ENCODE data around the gene GALNT9.

Gene GALNT9

DNA sequence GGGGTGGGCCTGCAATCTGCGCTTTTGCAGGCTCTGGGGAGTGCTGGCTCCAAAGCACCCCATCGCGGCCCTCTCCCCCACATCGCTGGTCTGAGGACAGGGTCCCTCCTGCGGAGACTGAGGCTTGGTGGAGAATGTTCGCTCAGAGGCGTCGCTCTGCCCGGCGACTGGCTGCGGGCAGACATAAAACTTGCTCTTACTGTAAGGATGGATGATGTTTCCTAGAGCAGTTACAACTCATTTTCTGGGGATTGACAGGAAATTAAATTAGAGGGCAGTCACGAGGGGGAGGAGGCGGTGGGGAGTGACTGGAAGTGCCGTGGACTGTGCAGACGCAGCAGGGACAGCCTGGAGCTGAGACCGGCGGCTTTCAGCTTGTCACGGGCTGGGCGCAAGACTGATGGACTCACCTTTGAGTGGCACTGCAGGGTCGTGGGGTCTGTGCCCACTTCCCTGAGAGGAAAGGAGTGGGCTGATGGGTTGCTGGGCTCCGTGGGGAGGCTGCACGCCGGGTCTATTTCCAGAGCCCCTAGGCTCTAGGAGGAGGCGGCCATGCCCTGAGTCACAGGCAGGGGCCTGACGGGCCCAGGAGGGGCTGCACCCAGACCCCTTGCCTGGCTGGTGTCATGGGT lies 152.4 kb downstream of the GALNT9 start:
- no peak for DNase-seq

DNA sequence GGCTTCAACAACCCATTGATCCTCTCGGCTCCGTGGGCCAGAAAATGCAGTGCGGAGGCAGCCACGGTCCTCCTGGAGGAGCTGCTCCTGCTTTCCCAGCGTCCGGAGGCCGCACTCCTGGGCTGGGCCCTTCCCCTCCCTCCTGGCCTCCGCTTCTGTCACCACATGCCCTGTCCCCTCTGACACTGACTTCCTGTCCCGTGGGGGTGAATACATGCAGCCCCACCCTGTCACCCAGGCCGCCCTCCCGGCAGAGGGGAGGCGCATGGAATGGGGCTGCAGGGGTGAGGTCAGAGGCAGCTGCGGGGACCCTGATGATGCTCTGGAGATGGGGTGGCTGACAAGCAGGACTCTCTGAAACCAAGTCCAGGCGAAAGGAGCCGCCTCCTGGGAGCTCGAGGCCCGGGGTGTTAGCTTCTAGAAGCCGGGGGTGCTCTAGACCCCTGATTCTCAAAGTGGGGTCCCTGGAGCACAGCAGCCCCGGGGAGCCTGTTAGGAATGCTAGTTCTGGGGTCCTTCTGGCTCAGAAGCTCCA lies 152.9 kb downstream of the GALNT9 start:
- no peak for DNase-seq

DNA sequence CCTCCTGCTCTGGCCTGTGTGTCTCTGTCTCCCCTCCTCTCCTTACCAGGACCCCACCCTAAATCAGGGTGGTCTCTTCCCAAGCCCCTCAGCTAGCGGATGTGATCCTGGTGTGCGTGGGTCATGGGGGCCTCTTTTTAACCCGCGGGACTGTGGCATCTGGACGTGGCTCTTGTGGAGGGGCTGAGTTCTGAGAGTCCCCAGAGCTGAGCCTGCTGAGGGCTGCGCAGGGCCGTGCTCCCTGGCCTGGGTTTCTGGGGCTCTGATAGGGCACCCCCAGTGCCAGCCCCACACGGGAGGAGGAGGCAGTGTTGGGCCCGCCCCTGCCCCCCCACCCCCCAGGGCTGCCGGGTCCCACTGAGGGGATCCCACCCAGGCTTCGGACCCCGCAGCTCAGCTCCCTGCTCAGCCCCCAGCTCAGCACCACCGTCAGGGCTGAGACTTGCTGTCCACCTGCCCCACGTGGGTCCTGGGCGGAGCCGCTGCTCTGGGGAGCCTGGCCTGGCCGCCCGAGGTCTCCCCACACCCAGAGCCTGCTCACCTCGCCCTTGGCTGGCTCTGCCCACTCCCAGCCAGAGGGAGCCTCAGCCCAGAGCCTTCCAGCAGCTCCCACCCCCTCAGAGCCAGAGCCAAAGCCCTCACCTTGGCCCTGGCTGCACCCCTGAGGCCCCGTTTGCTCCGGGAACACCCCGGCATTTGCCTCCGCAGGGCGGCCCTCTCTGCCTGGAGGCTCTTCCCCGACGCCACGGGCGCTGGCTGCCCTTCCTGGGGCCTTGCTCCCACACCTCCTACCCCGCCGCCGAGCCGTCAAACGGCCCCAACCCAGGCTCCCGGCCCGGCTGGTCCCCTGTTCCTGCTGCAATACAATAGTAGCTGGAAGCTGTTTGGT lies 153.6 kb downstream of the GALNT9 start:
- no peak for DNase-seq

DNA sequence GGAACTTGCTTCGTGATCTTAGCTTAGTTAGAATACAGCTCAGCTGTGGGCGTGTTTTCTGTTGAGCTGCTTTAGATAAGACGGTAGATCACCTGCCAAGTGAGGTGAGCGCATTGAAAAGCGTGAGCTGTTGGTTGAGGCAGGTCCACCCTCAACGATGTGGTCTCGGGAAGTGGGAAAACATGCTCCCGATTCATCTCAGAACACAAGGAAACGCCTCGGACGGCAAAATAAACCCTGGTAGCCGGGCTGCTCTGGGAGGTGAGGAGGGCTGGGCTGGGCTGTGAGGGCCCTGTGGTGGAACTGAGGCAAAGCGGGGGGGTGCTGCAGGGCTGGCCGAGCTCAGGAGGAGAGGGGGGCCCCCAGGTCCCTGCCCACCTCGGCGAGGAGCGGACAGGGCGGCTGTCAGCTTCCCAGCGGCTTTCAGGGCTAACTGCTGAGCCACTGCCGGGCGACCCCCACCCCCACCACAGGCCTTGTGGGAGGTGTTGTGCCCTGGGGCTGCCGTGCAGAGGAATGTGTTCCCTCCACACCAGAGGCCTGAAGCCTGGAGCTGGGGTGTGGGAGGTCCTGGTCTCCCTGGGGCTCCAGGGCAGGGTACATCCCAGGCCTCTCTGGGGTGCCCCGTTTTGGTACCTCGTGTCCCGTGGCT lies 154.4 kb downstream of the GALNT9 start:
- DNase-seq, result no peak

DNA sequence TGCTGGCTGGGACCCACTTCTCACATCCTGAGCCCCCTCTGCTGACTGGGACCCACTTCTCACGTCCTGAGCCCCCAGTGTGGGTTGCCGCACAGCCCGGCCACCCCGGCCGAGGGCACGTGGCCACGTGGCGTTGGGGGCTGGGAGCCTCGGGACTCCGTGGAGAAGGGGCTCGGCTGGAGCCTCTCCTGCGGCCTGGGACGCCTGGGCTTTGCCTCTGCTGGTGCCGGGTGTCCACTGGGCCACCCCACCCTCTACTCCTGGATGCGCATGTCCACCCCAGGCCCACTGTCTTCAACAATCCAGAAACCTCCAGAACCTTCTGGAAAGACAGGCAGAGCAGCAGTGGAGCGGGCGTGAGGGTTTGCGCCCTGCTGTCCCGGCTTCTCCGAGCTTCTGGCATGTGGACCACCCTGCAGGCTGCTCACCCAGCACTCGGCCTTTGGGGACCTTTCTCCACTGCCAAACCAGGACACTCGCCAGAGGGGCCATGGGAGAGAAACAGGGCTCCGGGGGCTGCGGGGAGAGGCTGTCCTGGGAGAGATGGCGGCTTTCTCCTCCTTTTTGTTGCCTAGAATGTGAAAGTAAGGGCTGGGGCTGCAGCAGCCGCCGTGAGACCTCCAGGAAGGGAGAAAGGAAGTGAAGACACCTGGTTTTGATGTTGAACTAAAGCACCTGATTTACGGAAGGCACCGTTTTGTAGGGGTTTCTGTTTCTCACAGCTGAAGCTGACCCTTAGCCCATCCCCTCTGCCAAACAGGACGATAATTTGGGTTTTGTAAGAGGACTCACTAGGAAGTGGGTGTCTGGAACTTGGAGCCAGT lies 155.2 kb downstream of the GALNT9 start:
- no peak for DNase-seq

DNA sequence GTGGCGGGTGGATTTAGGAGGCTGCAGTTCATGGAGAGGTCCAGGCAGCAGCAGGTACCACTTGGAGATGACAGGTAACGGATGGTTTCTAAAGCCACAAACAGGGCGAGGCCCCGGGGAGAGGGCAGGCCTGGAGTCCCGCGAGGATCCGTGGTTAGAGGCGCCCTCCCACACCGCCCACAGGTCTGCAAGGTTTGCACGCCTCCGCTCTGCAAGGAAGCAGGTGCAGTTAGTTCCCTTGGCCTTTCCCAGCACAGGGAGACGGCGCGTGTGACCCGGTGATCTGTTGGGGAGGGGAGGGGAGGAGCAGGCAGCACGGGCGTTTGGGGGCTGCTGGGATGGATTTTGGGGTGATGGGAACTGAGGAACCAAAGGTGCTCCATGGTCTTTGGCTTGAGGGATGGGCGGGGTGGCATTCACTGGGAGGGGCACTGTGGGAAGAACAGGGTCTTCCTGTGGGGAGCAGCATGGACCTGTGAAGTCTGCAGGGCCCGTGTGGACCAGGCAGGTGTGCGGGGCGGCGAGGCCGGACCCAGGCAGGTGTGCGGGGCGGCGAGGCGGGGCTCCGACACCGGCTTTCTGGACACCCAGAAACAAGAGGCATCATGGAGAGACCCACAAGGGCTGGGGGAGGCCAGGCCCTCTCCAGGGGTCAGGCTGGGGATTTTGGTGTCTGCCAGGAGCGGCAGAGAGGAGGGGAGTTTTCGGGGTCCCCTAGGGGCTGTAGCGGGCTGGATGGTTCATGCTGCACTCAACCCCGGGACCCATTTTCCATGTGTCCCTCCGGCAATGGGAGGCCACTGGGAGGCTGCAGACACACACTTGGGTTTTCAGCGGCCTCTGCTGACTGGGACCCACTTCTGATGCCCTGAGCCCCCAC lies 156.0 kb downstream of the GALNT9 start:
- no peak for DNase-seq

DNA sequence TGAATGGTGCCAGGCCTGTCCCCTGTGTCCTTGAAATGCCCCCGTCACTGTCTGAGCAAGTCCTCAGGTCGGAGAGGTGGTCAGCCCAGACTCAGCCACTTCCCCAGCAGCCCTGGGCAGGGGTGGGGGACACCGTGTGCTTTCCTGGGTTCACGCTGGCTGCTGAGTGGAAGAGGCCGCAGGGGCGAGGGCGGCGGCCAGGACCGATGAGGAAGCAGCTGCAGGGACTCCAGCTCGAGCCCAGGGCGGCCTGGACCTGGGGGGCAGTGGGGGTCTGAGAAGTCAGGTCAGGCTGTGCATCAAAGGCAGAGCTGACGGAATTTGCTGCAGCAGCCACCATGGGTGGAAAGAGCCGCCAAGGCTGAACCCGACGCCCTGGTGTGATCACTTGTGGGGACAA lies 156.8 kb downstream of the GALNT9 start:
- DNase-seq, result no peak

DNA sequence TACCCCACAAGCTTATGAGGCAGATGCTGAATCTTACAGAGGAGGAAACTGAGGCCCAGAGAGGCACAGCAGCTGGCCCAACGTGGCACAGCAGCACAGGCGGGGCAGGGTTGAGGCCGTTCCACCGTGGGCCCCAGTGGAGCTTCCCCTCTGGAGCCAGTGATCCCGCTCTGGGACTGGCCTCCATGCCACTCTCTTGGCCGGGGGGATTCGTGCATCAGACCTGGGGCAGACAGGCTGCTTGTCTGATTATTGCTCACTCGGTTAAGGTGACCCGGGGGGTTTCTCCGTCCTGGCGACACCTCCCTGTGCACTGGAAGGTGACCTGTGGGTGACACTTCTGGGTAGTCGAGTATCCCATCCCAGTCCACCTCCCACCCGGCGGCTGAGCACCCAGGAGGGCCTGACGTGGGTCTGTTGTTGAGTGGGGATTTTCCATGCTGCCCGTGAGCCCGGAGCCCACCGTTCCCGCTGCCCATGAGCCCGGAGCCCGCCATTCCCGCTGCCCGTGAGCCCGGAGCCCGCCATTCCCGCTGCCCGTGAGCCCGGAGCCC lies 157.3 kb downstream of the GALNT9 start:
- no peak for DNase-seq

DNA sequence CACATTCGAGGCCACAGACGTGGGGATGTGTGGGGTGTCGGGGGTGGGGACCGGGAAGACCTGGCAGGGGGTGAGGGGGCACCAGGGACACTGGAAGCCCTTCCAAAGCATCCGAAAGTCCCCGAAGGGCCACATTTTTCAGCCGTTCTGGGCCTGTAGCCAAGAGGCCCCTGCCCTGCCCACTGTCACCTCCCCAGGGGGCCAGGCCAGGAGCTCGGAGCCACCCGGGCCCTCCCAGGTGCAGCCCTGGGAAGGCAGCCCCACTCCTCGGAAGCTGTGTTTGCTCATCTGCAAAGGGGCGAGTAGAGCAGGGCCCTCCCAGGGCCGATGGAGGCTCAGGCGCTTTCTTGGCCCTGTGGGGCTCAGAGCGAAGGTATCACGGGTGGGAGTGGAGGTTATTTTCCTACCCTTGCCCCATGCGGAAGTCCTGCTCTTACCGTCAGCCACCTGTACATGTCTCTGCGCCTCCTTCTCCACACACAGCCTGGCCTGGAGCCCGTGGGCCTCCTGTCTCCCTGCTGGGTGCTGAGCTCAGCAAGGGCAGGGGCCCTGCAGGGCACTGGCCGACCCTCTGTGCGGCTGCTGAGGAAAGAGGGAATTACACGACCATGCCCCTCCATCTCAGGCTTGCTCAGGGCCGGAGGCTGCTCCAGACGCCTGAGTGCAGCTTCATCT lies 158.0 kb downstream of the GALNT9 start:
- no peak for DNase-seq

DNA sequence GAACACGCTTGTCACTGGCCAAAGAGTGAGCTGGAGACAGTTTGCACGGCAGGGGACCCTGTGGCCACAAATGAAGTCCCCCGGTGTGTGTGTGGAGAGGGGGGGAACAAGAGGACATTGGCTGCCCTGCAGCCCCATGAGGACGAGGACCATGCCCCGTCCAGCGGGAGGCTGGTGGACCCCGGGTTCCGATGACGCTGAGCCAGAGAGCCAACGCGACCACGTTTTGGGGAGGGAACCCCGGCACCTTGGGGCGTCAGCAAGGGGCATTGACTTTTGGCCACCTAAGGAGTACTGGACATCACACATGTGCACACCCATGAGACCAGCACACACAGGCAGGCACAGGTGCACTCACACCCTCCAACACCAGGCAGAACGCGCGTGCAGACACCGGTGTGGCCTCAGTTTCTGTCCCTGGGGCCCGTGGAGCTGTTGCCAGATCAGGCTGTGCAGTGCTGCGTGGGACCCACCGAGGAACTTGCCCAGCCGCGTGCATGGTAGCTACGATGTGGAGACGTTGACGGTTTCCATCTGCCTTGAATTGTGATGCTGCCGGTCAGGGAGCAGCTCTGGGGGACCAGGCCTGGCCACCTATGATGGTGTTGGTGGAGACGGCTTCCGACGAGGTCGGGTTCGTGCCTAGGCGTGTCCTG lies 158.6 kb downstream of the GALNT9 start:
- no peak for DNase-seq

DNA sequence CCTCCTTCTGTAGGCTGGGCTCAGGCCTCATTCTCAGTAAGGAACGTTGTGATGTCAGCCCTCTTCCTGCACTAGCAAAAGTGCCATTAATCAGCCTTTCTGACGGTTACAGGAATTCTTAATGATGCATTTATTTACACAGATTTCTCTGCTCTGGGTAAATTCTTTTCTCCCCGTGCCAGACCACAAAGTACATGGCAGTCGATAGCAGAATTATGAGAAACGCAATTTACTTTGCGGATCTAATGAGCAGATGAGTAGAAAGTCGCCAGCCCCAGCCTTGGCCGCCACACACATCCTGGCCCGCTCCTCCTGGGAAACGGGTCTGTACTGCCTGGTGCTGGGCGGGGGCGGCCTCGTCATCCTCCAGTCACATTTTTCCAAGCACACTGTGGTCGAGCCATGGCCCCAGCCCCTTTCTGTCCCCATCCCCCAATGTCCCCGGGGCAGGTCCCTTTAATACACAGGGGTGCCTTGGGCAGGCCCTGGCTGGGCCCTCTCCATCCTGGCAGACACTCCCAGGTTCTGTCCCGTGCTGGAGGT lies 159.2 kb downstream of the GALNT9 start:
- no peak for DNase-seq

DNA sequence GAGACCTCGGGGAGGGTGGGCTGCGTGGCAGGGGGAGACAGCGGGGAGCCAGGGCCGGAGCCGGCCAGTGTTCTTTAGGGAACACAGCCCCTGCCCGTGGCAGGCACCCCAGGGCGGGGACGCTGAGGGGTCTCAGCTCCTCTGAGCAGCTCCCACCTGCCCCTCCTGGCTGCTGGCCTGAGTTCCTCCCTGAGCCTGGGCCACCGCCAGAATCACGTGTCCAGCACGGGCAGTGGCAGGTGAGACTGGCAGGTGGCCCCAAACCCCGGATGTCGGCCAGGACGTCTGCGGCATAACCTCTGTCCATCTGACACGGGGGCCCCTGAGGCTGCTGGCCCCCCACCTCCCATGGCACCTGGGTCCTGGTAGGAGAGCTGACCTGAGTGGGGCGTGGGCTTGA lies 160.0 kb downstream of the GALNT9 start:
- DNase-seq, result no peak

DNA sequence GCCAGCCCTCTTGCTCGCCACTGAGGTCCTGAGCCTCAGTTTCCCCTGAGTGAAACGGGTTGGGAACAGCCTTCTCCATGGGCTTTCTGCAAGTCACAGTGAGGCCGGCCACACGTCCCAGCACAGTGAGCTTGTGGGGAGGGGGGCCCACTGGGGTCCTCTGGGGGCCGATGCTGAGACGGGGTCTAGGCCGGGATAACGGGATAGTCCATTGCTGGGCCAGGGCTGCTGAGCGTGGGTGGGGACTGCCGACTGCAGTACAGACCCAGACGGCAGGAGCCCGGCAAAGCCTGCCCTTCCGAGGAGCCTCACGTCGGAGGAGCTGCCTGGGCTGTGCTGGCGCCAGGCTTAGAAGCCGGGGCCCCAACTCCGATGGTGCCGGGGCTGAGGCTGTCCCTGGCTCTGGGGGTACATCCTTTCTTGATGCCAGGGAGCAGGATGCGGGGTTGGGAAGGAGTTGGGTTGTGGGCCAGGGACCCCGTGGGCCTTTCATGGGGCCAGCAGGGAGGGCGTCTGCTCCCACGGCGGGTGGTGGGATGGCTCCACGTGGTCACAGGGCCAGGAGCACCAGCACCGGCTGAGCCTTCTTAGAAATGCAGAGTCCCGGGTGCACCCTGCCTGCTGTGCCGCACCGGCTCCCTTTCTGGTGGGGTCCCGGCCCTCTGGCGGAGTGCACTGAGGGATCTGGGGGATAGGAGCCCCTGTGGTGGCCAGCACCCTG lies 160.9 kb downstream of the GALNT9 start:
- DNase-seq, result no peak

DNA sequence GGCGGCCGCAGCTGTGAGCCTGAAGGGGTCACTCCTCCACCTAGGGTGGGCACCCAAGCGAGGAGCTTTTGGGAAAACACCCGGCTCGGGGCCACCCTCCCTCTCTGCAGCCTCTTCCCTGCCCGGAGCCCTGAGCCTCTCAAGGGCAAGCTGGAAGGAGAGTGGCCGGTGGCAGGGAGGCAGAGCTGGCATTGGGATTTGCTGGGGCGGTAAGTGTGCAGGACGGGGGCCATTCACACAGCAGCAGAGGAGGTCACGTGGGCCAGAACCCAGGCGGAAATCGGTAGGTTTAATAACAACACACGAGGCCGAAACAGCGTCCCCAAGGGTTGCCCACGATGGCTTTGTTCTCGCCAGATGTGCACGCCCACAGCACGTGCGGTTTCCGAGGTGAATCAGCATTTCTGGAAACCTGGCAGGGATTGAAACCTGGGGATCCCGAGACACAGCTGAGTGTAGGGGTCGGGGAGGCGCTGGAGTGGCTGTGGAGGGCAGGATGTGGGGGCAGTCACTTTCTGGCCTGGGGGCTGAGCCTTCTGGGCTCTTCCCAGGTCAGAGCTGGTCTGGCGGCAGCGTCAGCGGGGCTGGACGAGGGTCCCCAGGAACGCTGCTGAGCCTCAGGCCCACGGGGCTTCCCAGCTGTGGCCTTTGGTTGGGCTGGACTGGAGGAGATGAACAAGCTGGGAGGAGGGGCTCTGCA lies 161.6 kb downstream of the GALNT9 start:
- no peak for DNase-seq

DNA sequence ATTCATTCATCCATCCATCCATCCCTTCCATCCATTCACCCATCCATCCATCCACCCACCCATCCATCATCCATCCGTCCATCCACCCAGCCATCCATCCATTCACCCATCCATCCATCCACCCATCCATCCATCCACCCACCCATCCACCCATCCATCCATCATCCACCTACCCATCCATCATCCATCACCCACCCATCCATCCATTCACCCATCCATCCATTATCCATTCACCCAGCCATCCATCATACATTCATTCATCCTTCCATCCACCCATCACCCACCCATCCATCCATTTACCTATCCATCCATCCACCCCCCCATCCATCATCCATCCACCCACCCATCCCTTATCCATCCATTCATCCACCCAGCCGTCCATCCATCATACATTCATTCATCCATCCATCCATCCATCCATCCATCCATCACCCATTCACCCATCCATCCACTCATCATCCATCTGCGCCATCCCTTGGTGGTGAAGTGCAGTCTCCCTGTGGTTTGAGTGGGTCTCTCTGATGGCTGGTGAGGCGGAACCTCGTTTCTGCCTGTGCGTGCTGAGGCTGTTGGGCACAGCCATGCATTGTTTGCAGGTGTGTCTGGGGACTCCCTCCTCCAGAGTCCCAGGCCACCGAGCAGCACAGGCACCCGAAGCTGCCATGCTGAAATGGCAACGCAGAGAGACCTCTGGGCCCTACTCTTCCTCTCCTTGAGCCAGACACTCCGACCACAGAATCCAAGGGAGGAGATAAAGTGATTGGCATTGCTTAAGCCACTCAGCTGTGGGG lies 162.4 kb downstream of the GALNT9 start:
- DNase-seq, result no peak

DNA sequence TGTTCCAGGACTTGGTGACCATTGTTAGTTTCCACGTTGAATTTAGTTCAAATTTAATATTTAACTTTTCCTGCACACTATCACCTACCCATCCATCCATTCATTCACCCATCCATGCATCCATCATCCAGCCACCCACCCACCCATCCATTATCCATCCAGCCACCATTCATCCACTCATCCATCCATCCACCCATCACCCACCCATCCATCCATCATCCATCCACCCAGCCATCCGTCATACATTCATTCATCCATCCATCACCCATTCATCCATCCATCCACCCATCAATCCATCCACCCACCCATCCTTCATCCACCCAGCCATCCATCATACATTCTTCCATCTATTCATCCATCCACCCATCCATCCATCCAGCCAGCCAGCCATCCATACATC lies 163.3 kb downstream of the GALNT9 start:
- no peak for DNase-seq

DNA sequence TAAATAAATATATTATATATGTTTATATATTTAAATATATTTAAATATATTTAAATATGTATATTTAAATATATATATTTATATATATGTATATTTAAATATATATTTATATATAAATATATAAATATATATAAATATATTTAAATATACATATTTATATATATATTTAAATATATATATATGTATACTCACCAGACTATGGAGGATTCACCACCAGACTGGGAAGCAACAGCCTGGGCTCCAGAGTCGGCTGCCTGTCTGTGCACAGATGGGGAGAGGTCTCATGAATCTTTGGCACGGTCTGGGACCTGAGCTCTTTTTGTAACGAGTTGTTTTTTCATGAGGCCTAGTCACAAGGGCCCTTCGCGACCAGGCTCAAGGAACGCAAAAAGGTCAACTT lies 163.8 kb downstream of the GALNT9 start:
- DNase-seq, result no peak

DNA sequence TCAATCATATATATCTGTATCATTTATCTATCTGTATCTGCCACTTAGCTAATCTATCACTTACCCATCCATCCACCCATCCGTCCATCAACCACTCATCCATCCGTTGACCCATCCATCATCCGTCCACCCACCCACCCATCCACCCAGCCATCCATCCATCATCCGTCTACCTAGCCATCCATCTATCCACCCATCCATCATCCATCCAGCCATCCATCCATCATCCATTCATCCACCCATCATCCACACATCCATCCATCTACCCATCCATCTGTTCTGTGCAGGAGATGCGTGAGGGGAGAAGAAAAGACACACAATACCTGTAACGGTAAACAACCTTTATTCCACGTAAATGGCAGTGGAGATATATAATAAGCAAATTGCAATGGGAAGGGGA lies 165.0 kb downstream of the GALNT9 start:
- DNase-seq, result no peak

All from NCI-H446 treated with DMSO at 0.1 percent for 48 hours (cell line).